ENCODE data around the gene GUCY2D.
"Not testable (repeated sequence)": the region's sequence is repeated elsewhere in the genome, so short reads cannot be mapped to it uniquely, and the experiment has no call there.

The GUCY2D gene

DNA sequence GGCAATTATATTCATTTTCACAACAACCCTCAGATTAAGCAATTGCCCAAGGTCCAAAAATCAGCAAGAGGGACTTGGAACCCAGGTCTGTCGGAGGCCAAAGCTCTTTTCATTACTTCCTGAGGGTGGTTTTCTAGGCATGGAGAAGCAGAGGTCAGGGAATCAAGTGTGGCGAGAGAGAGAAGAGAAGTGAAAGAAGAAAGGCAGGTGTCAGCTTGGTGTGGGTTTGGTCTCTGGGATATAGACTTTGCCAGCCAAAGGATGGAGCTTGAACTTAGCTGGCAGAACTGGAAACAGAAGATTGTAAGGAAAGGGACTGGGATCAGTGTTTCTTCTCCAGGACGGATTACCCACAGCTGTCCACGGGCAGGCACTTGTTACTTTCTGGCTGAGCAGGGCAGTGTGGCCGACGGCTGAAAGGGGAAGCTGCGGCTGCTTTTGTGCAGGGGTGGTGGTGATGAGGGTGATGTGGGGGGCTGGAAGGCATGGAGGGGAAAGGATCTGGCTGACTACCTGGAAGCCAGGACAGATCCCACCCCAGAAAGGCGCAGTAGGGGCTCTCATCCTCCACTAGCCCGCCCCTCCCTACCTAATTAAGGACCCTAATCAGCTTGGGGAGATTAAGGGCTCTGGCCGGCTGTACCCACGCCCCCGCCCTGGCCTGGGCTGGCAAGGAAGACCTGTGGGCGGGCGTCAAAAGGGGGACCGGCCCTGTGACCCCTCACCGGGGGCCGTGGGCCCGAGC, at the start of gene GUCY2D:
Gene GUCY2D, plus strand, starts transcription at position 640 of the 745 bp plus-strand sequence. CDS start 433 bp downstream, outside the sequence.
- no peak for DNase-seq (ENCODE audit: low read depth in 2 of 2)

DNA sequence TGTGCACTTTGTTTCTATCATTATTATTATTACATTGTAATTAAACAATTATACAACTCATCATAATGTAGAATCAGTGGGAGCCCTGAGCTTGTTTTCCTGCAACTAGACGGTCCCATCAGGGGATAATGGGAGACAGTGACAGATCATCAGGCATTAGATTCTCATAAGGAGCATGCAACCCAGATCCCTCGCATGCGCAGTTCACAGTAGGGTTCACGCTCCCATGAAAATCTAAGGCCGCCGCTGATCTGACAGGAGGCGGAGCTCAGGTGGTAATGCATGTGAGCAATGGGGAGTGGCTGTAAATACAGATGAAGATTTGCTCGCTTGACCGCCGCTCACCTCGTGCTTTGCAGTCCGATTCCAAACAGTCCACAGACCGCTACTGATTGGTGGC, 49.1 kb upstream of the GUCY2D start:
- not testable (repeated sequence) for DNase-seq (ENCODE audit: low read depth in 2 of 2)

DNA sequence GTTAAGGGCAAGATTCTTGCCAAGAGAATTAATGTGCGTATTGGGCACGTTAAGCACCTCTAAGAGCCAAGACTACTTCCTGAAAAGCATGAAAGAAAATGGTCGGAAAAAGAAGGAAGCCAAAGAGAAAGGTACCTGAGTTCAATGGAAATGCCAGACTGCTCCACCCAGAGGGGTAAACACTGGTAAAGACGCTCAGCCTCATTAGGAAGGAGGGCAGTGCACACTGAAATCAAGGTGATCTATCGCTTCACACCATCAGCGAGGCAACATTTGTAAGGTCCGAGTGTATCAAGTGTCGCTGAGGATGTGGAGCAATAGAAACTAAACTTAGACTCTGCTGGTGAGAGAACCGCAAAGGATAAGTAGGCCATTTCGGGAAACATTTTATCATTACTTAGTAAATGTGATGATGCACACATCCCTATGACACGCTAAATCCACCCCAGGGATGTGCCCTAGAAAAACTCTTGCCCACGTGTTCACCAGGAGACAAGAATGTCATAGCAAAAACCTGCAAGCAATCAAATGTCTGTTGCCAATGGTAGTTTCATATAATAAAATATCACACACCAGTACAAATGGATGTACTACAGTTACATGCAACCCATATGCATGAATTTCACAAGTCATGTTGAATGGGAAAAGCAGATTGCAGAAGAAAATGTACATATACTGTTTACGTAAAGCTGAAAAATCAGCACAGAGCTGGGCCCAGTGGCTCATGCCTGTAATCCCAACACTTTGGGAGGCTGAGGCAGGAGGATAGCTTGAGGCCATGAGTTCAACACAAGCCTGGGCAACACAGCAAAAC, 46.8 kb upstream of the GUCY2D start:
- no peak for DNase-seq (ENCODE audit: low read depth in 2 of 2)

- no peak for DNase-seq (ENCODE audit: low read depth in 2 of 2)
These were observed 46.0 kb upstream of the GUCY2D start for GRCh38 chr17:7956228-7956965.

GRCh38 chr17:7959503-7960253, 42.7 kb upstream of the GUCY2D start:
- no peak for DNase-seq (ENCODE audit: low read depth in 2 of 2)

DNA sequence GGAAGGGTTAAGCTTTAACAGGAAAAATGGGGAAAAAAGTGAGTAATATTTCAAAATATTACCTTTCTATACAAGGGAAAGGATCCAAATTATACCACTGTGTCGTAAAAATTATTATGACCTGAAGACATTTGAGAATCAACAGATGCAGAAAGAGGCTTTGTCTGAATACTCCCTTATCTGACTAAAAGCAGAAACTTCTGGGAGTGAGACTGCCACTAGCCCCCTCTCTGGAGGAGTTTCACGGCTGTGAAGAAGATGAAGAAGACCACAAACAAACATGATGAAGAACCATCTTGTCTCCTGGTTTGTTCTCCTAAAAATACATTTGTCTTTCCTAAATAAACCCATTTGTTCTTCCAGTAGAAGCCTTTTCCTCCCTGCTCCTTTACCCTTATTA, 41.0 kb upstream of the GUCY2D start:
- DNase-seq (ENCODE audit: low read depth in 2 of 2): no peak

DNA sequence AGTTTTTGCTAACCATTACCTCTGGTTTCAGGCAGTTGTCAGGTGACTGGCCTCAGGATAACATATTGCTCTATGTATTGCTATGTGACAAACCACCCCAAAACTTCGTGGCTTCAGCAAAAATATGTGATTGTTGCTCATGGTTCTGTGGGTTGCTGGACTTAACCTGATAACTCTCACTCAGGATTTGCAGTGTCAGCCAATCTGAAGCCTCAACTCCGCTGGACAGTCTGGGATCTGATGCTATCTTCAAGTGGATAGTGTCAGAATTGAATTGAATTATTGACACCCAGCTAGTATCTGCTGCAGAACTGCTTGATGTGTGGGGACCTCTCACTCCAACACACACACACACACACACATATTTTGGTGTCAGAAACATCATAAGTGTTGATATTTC, 34.7 kb upstream of the GUCY2D start:
- no peak for DNase-seq (ENCODE audit: low read depth in 2 of 2)

DNA sequence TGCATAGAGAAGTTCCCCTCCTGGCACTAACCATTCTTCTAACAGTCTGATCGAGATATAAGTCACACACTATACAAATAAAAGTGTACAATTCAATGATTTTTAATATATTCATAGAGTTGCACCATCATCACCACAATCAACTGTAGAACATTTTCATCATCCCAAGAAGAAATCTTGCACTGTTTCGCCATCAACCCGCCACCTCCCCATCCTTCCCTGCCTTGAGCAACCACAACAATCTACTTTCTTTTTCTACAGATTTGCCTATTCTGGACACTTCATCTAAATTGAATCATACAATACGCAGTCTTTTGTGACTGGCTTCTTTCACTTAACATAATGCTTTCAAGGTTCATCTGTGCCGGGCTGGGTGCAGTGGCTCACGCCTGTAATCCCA, 33.0 kb upstream of the GUCY2D start:
- no peak for DNase-seq (ENCODE audit: low read depth in 2 of 2)

DNA sequence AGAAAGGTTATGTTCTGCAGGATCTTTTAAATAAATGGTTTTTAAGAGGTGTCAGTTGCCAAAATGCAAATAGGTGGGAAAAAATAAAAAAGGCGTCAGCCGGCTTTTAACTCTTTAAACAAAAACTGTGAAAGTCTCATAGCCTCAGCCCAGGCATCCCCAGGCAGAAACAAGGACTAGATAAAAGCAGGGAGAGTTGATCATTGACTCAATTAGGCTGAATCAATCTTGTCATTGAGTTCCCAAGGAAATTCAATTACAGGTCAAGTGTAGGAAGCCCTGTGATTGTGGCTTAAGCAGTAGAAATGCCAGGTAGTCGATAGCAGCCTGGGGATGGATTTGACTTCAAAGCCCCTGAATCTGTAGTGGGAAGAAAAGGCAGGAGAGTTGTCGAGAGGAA, 30.8 kb upstream of the GUCY2D start:
- no peak for DNase-seq (ENCODE audit: low read depth in 2 of 2)

DNA sequence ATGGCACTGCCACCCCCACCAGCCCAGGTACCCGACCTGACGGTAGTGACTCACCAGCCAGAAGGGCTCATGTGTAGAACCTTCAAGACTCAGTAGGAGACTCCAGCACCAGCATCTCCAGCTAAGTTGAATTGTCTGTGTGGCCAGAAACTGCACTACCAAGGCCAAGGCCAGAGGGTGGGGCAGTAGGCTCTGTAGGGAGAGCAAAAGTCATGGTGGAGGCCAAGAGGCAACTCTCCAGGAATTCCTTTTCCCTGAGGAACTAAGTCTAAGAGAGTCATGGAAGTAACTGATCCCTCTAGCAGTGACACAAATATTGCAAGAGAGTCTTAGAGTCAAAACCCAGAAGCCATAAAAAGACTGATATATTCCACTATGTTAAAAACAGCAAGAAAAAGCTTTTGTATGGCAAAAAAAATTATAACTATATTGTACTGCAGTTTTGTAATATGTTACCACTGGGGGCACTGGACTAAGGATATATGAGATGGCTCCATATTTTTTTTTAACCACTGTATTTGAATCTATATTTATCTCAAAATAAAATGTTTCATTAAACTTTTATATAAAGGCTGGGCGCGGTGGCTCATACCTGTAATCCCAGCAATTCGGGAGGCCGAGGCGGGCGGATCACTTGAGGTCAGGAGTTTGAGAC, 30.2 kb upstream of the GUCY2D start:
- no peak for DNase-seq (ENCODE audit: low read depth in 2 of 2)

DNA sequence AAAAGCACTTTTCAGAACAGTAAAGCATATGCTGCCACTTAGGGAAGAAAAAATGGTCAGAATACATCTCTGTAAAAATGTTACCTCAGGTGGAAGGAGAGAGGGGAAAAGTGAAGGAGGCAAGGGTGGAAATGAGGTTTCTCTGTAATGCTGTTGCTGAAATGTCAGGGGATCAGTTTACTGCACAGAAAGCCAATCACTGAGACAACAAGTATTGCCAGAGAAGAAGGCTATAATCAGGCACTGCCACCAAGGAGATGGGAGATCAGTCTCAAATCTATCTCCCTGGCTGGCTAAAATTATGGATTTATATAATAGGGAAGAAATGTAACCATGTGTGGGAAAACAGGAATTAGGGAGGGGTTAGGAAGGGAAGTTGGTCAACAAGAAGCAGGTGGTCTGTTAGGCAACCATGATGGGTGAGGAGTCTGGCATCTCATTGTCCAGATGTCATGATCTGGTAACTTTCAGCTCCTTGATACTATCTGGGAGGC, 27.7 kb upstream of the GUCY2D start:
- DNase-seq (ENCODE audit: low read depth in 2 of 2): no peak

DNA sequence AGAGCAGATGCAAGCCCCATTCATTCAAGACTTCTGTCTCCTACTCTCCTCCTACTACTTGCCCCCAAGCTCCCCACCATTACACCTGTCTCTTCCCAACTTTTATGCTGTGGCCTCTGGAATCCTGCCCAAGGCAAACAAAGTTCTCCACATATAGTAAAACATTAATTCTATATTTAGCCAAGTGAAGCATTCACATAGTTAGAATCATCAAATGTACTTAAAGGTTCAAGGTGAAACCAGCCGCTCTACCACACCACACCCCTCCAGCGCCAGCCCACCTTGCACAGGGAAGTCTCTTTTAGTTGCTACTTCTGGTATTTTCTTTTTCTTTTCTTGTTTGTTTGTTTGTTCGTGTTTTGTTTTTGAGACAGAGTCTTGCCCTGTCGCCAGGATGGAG, 25.4 kb upstream of the GUCY2D start:
- no peak for DNase-seq (ENCODE audit: low read depth in 2 of 2)

- no peak for DNase-seq (ENCODE audit: low read depth in 2 of 2)
These were observed 24.6 kb upstream of the GUCY2D start for GRCh38 chr17:7977805-7978204.

DNA sequence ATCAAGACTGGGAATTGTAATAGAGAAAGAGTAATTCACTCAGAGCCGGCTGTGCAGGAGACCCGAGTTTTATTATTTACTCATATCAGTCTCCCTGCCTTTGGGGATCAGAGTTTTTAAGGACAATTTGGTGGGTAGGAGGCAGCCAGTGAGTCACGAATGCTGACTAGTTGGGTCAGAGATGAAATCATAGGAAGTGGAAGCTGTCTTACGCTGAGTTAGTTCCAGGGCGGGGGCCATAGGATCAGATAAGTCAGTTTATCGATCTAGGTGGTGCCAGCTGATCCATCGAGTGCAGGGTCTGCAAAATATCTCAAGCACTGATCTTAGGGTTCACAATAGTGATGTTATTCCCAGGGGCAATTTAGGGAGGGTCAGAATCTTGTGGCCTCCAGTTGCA, 20.2 kb upstream of the GUCY2D start:
- DNase-seq (ENCODE audit: low read depth in 2 of 2): no peak

DNA sequence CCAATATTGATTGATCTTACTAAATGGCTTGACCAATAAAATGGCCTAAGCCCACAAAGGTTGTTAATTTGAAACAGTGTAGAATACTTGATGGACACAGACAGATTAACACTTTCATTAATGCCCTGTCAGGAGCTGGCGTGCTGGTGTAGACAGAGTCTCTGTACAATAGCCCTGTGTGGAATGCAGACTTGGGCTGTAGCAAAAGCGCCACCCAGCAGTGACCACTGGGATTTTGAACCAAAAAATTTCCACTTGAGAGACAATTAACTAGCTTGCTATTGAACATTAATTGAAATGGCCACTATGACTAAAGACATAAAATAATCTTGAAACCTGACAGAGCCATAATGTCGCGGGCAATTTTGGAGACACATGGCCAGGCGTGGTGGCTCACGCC, 19.7 kb upstream of the GUCY2D start:
- DNase-seq (ENCODE audit: low read depth in 2 of 2): no peak

DNA sequence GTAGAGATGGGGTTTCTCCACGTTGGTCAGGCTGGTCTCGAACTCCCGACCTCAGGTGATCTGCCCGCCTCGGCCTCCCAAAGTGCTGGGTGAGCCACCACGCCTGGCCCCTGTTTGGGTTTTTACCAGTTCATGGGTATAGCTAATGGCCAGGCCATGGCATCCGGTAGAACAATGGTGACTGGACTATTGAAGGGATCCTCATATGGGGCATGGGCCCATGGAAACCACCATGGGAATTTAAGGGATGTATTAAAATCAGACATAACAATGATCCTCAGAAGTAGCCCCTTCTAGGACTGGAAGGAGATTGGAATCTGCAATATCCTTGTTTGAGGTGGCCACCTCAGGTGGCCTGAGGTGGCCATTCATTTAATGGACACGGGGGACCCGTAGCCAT, 17.5 kb upstream of the GUCY2D start:
- DNase-seq (ENCODE audit: low read depth in 2 of 2): no peak

DNA sequence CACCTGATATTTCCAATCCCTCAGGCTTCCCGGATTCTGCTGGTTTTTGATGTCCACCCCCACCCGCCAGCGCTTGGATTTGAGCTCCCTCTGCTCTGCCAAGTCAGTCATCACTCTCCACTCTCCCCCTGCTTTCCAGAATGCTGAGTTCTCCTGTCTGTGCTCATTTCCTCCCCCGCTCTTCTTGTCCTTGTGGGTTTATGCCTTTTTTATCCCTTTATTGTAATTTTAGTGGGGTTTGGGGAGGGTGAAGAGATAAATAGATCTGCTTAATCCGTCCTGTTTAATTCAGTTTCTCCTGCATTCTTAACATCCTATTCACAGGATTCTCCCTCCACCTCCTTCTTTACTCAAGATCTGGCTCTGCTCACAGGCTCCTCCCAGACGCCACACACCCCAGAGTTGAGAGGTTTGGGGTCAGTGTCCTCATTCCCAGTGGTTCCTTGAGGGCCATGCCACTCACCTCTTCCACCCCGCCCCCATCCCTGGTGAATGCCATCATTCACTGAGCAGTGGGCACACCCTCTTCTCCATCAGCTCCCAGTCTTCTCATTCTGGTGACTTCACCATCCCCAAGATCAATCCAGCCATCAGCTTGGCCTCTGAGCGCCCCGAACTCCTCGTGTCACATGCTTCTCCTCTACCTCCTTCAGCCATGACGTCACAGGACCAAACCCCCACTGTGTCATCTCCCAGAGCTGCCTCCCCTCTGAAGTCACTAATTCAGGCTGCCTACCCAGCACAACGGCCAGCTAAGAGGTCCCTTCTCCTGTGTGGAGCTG, 15.1 kb upstream of the GUCY2D start:
- no peak for DNase-seq (ENCODE audit: low read depth in 2 of 2)

DNA sequence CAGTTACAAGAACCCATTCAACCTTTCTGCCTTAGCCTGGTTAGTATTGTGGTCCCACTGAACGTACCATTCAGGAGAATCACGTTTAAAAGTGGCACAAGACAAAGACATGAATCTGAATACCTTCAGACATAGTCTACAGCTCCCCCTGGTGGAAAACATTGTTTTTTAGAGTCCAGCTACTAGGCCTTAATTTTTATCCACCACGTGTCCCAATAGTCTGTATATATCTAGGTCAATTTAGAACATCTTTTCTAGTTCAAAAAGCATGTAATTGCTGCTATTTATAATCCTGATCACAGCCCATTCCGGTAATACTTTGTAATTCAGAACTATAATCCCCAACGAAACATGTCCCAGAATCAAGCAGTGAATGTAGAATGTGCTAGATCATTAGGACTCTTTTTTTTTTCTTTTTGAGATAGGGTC, 13.7 kb upstream of the GUCY2D start:
- DNase-seq (ENCODE audit: low read depth in 2 of 2): peak in 1 of 2 donors; percentile 63

- DNase-seq (ENCODE audit: low read depth in 2 of 2): peak; percentile 96 to 97
These were observed 12.4 kb upstream of the GUCY2D start for GRCh38 chr17:7989781-7990655.
